Skin epidermis (tissue), 12 donors: ENCODE data around the gene SNPH.
A peak's percentile ranks its signal among the peaks of the same experiment; 100 is the strongest.
"Not testable (repeated sequence)": the region's sequence is repeated elsewhere in the genome, so short reads cannot be mapped to it uniquely, and the experiment has no call there.

Experiments used
- H3K27ac ChIP-seq, 21 experiments: fragments of 200-600 bp; sonication (generic) in 11 of 21; one replicate each; pipeline ENCODE4 v1.5.0; 2020; ENCODE audit warnings: mild to moderate bottlenecking in 3 of 21, inconsistent platforms in 2 of 21, moderate library complexity in 2 of 21
- H3K4me3 ChIP-seq, 7 experiments: fragments of 200-600 bp; sonication (generic) in 2 of 7; one replicate each; pipeline ENCODE4 v1.5.0; 2020; ENCODE audit warnings: inconsistent platforms in 2 of 7, mild to moderate bottlenecking in 2 of 7, moderate library complexity in 1 of 7

The SNPH gene, protein sequence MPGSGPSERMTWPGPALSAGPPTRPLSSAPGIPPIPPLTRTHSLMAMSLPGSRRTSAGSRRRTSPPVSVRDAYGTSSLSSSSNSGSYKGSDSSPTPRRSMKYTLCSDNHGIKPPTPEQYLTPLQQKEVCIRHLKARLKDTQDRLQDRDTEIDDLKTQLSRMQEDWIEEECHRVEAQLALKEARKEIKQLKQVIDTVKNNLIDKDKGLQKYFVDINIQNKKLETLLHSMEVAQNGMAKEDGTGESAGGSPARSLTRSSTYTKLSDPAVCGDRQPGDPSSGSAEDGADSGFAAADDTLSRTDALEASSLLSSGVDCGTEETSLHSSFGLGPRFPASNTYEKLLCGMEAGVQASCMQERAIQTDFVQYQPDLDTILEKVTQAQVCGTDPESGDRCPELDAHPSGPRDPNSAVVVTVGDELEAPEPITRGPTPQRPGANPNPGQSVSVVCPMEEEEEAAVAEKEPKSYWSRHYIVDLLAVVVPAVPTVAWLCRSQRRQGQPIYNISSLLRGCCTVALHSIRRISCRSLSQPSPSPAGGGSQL

DNA sequence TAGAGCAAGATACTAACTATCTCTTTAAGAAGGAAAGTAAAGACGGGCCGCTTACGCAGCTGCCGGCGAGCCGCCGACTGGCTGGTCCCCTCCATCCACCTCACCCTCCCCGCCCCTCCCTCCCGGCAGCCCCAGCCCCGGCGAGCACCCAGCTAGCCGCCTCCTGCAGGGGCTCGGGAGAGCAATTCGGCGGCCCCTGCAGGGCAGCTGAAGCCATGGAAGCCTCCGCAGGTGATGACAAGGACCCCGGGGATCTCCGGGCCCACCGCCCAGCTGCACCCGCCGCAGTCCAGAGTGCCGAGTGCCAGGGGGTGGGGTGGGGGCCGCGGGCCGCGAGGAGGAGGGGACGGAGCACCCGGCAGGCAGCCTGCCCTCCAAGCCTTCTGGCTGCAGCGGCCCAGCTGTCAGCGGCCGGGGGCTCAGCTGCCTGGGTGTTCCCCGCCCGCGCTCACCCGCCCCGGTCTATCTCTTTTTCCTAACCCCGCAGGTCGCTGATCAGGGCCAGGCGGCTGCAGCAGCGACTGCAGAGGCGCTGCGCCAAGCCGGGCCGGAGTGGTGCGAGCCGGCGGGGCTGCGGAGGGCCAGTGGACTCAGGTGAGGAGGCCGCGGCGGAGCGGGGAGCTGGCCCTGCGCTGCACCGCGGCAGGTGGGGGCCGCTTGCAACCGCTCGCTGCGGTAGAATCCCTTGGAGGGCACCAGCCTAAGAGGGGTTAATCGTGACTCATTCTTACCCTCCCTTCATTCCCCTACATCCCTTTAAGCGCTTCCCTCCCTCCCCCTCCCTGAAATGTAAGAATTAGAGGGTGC is at the start of gene SNPH:
SNPH (plus strand) TSS at position 128 of the 807 bp plus-strand sequence. CDS start 29,946 bp downstream, outside the sequence.
- Histone ChIP-seq H3K27ac (peak within 1 kb of the TSS in 15 of 21 experiments; percentile 14 to 73 (median 53)), H3K4me3 (peak within 1 kb of the TSS; percentile 59 to 83 (median 74))

DNA sequence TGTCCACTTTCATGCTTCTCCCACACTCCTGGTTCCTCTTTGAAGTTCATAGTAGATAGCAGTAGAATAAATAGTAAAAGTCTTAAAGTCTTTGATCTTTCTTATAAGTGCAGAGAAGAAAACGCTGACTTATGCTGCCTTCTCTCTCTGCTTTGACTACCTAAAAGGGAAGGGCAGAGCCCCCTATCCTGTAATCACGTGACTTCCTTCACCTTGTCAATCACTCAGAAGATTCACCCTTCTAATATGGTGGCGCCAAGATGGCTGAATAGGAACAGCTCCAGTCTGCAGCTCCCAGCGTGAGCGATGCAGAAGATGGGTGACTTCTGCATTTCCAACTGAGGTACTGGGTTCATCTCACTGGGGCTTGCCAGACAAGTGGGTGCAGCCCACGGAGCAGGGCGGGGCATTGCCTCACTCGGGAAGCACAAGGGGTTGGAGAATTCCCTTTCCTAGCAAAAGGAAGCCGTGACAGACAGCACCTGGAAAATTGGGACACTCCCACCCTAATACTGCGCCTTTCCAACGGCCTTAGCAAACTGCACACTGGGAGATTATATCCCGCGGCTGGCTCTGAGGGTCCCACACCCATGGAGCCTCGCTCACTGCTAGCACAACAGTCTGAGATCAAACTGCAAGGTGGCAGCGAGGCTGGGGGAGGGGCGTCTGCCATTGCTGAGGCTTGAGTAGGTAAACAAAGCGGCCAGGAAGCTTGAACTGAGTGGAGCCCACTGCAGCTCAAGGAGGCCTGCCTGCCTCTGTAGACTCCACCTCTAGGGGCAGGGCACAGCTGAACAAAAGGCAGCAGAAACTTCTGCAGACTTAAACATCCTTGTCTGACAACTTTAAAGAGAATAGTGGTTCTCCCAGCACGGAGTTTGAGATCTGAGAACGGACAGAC is 49.3 kb upstream of the SNPH start:
- not testable (repeated sequence) for H3K27ac ChIP-seq, H3K4me3 ChIP-seq

DNA sequence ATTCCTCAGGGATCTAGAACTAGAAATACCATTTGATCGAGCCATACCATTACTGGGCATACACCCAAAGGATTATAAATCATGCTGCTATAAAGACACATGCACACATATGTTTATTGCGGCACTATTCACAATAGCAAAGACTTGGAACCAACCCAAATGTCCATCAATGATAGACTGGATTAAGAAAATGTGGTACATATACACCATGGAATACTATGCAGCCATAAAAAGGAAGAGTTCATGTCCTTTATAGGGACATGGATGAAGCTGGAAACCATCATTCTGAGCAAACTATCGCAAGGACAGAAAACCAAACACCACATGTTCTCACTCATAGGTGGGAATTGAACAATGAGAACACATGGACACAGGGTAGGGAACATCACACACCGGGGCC is 43.3 kb upstream of the SNPH start:
- H3K27ac ChIP-seq, H3K4me3 ChIP-seq: not testable (repeated sequence)

DNA sequence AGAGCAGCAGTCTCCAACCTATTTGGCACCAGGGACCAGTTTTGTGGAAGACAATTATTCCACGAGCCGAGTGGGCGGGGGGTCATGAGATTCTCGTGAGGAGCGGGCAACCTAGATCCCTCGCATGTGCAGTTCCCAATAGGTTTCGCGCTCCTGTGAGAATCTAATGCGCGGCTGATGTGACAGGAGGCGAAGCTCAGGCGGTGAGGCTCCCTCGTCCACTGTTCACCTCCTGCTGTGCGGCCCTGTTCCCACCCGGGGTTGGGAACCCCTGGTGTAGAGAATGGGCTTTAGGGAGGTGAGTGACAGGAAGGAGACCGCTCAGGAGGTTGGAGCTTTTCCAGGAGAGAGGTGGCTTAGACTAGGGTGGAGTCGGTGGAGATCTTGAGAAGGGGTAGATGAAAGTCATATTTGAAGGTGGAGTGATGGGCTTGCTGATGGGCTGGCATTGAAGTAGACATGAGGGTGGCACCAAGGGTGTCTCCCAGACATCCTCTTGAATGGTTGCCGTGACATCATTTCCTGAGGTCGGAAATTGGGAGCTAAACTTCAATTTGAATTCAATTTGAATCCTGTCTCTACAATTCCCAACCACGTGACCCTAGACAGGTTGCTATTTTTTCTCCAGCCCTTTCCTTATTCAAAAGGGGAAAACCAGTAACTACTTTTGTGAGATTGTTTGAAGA is 41.7 kb upstream of the SNPH start:
- Histone ChIP-seq H3K27ac (no peak overlapping the region), H3K4me3 (no peak overlapping the region)

DNA sequence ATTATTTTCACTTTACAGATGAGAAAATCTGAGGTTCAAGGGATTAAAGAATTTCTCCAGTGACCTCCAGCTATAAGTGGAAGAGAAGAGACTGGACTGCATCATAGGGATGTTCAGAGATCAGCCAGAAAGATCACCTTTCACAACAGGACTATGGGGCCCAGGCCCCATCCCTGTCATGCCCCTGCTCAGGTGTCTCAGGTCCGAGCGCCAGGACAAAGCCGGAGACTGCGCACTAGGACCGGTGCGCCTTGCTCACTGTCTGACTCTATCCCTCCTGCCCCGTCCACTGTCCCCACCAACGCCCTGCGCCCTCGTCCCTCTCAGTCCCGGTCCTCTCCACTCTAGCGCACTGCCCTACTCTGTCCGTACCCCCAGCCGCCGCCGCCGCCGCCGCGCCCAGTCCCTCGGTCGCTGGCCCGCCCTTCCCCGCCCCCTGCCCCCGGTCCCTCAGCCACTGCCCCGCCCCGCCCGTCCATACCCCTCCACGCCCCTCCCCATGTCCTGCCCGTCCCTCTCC is 40.8 kb upstream of the SNPH start:
- Histone ChIP-seq H3K27ac (peak overlapping the region in 1 of 21 experiments; percentile 2), H3K4me3 (peak overlapping the region in 6 of 7 experiments; percentile 2 to 38 (median 20))

DNA sequence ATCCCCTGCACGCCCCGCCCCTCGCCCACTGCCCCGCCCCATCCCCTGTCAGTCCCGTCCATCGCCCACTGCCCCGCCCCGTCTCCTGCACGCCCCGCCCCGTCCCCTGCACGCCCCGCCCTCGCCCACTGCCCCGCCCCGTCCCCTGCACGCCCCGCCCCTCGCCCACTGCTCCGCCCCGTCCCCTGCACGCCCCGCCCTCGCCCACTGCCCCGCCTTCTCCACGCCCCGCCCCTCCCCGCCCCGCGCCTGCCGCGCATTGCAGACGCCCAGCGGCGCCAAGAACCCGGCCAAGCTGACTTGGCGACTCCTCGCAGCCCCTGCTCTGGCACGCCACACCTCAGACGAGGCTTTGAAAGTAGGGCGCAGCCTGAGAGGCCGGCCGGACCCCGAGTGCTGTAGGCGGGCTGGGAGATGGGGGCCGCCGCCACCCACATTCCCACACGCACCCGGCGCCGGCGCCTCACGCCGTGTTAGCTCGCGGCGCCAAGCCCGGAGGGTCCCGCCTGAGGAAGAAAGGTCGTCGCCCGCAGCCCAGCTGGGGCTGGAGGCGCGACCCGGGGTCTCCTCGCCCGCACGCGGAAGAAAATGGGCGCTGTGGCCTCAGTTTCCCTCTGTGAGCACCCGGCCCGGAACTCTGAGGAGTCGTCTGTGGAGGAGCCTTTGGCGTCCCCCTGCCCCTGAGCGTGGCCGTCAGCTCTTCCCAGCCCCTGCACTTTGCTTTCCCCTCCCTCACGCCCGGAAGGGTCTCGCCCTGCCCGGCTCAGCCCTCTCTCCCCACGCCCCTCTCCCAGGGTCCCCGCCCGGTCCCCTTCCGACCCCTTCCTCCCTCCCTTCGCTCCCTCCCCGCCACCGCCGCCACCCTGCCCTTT is 40.1 kb upstream of the SNPH start, which contains the start of gene RAD21L1:
RAD21L1 (plus strand) TSS at position 262 of the 872 bp plus-strand sequence. CDS start 2,410 bp downstream, outside the sequence.
- H3K4me3 ChIP-seq = peak within 1 kb of the TSS; percentile 39 to 56 (median 41)
- H3K27ac ChIP-seq = peak within 1 kb of the TSS in 2 of 21 experiments; percentile 38 to 49

DNA sequence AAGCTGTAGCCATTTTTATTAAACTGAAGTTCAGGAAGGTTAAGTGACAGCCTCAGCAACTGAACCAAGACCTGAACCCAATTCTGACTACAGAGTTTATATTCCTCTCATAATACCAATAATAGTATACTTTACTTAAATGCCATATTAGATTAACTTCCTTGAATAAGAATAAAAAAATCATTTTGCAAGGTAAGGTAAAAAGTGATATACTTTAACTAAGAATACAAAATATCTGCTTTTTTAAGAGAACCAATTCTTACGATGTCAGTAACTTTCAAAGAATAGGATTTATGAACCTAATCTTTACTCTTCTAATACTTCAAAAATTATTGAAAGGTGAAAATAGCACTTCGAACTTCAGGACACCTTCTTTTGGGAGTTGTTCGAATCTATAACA is 36.6 kb upstream of the SNPH start:
- H3K4me3 ChIP-seq = no peak overlapping the region
- no peak overlapping the region for H3K27ac ChIP-seq

DNA sequence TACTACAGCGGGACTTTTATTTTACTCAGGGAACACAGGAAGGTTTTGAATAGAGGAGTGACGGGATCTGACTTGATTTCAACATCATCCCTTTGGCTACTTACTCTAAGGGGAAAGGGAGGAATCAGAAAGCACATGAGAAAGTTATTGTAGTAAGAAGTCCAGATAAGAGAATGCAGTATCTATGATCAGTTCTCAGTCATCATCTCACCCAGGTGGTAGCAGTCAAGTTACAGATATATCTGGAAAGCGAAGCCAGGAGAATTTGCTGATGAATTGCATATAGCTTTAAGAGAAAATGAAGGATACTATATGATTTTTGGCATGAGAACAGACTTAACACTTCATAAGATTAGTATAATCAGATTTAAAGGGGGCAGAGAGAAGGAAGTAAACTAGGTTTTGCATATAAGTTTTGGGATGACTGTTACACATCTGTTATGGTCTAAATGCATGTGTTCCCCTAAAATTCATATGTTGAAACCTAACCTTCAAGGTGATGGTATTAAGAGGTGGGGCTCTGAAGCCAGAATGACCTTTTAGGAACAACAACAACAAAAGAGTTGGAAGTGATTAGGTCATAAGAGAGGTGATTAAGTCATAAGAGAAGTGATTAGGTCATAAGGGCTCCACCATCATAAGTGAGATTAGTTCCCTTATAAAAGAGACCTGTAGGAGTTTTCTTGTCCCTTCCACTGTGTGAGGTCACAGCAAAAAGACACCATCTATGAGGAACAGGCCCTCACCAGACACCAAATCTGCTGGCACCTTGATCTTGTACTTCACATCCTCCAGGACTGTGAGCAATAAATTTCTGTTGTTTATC is 33.6 kb upstream of the SNPH start:
- Histone ChIP-seq H3K4me3 (no peak overlapping the region), H3K27ac (no peak overlapping the region)

DNA sequence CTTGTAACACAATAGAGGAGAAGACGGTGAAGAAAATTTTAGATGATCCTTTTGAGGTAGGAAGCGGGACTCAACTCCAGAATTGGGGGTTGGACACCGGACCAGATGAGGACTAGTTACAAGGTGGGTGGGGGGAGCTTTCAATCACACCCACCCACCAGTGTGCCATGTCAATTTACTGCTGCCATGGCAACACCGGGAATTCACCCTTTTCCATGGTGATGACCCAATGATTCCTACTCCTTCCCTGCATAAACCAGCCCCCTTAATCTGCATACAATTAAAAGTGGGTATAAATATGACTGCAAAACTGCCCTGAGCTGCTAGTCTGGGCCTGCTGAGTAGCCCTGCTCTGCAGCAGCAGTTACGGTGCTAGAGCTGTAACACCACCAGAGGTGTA is 25.5 kb upstream of the SNPH start:
- Histone ChIP-seq H3K4me3 (no peak overlapping the region), H3K27ac (no peak overlapping the region)

DNA sequence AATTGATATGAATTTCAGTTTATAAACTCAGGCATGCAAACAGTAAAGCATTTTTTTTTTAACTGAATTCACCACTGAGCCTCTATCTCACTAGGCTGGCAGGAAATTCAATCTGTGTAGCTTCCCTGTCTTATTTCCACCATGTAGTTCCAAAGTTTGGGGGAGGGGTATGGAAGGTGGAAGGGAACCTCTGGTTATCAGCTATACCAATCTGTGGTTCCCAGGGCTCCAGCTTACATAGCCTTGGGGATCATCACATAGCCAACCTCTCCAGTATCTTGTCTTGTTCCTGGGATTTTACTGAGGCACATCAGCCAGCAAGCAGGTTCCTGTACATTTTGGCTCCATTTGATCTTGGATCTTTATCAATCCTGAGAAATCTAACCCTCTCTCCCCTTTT is 24.6 kb upstream of the SNPH start:
- Histone ChIP-seq H3K27ac (no peak overlapping the region), H3K4me3 (no peak overlapping the region)

DNA sequence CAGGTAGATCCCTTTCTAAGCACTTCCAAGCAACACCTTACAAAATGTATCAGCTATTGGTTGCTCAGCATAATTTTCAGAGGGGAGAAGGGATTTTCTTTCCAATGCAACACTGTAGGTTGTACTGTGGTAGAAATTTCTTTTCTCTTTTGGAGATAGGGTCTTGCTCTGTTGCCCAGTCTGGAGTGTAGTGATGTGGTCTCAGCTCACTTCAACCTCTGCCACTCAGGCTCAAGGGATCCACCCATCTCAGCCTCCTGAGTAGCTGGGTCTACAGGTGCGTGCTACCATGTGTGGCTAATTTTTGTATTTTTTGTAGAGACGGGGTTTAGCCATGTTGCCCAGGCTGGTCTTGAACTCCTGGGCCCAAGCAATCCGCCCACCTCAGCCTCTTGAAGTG is 24.0 kb upstream of the SNPH start:
- H3K27ac ChIP-seq = no peak overlapping the region
- H3K4me3 ChIP-seq = no peak overlapping the region

DNA sequence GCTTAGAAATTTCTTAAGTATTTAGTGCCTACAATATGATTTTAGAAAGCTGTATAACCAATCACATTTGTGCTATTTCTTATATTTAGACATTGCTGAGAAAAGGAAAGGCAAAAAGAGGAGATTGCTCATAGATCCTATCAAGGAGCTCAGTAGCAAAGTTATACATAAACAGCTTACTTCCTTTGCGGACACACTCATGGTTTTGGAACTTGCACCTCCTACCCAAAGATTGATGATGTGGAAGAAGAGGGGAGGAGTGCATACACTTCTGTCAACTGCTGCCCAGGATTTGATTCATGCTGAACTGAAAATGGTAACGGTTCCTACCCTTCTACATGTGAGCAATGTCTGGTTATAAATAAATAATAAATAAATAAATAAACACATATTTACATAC is 23.6 kb upstream of the SNPH start:
- Histone ChIP-seq H3K4me3 (no peak overlapping the region), H3K27ac (no peak overlapping the region)

DNA sequence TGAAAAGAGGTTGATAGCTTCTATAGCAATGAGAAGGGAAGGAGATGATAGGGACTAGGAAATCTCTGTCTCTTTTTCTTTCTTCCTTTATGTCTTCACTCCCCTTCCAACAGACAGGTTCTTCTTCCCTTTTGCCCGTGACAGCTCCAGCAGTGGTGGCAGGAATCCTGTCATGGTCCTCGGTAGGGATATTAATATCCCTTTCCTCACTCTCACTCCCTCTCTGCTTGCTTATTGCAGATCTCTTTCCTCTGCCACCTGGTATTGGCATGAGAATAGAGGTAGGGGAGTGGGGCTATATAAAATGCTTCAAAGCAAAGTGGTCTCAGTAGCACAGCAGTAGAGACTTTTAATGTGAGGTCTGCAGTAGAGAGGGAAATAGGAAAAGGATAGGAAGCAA is 20.5 kb upstream of the SNPH start:
- Histone ChIP-seq H3K4me3 (no peak overlapping the region), H3K27ac (no peak overlapping the region)

DNA sequence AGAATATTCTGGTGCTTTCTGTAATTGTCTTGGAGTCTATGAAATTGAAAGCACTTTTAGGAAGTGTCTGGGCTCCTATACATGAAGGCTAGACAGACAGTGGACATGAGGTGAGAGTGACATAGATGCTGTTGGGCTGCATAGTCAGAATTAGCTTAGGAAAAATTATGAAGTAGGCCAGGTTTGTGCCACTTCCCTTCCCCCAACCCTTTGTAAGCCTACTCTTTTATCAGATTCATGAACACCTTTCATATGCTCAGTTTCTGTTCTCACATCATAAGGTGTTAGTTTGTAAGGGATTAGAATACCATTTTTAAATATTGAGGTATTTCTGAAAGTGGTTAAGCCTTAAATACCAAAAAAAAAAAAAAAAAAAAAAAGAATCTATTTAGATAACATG is 18.4 kb upstream of the SNPH start:
- Histone ChIP-seq H3K27ac (no peak overlapping the region), H3K4me3 (no peak overlapping the region)

DNA sequence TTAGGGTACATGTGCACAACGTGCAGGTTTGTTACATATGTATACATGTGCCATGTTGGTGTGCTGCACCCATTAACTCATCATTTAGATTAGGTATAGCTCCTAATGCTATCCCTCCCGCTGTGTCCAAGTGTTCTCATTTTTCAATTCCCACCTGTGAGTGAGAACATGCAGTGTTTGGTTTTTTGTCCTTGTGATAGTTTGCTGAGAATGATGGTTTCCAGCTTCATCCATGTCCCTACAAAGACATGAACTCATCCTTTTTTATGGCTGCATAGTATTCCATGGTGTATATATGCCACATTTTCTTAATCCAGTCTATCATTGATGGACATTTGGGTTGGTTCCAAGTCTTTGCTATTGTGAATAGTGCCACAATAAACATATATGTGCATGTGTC is 15.8 kb upstream of the SNPH start:
- not testable (repeated sequence) for H3K27ac ChIP-seq, H3K4me3 ChIP-seq

DNA sequence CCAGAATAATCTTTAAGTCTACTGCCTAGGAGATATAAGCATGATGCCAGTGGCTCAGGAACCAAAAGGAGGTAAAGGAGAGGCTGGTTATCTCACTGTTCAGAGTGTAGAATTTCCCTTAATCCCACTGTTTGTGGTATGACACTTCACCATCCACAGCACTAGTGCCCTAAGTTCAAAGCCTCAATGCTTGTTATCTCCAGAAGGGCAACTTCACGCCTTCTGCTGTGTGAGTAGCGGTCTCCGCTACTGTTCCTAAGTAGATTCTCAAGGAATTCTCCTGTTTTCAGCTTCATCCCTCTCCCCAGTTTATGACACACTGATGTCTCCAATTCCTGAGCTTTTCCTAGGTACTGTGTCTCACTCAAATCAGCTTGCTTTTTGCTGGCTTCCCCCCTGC is 13.7 kb upstream of the SNPH start:
- Histone ChIP-seq H3K27ac (no peak overlapping the region), H3K4me3 (no peak overlapping the region)

DNA sequence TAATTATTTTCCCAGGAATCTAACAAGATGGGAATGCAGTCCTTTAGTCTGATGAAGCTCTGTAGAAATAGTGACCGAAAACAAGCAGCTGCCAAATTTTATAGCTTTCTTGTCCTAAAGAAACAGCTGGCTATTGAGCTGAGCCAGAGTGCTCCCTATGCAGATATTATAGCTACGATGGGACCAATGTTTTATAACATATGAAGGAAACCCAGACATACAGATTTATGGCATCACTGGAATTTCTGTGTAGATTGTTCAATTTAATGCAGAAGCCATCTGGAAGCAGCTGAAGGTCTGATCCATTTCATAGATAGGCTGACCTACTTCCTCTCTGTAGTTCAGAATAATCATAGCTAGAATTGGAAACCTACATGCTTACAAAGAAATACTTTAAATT is 11.8 kb upstream of the SNPH start:
- Histone ChIP-seq H3K4me3 (no peak overlapping the region), H3K27ac (no peak overlapping the region)
